ENCODE measurements around the gene FBXL17.

GRCh38 chr5:108025957-108026356 is 355.9 kb downstream of the FBXL17 start:
- TF ChIP-seq POLR2AphosphoS5 (IDR thresholded peaks at IDR 0.05) (no peak), POLR2A (IDR thresholded peaks at IDR 0.05) (no peak)
